GM19099 (cell line): ENCODE results near the gene SCGN.

ENCODE experiments used
- POLR2A ChIP-seq: IDR thresholded peaks from 3 replicates; pipeline ENCODE4 v1.6.1; 2011; ENCODE audit warnings: low read depth; ENCODE audit not compliant: insufficient read length; ENCODE audit errors: extremely low read depth

The SCGN gene

DNA sequence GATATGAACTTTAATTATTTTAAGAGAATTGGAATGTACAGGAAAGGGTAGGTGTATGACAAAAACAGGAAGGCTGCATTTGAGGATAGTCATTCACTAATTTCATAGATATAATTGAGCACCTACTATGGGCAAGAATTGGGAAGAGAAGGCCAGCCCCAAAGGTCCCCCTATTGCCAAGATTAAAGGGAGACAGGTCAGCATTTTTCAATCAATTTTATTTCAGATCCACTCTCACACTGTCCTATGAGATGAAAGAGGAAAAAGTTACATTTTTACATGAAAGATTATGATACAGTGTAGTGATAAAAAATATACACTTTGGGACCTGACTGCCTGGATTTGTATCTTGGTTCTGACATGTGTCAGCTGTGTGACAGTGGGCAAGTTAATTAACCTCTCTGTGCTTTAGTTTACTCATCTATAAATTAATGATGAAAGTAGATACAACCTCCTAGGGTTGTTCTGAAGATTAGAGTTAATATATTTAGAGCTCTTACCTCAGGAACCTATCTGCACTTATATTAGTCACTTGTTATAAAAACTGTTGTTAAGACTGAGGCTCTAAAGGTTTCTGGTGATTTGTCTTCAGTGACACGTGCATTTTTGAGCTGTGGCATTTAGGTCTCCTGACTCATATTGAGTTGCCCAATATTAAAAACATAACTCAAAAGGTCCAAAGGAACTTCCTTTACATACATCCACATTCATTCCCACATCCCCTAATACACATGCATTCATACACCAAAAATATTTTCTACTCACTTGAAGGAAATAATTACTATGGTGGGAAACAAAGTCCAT, 45.7 kb downstream of the SCGN start:
- no peak for TF ChIP-seq POLR2A

GRCh38 chr6:25698631-25699030, 46.6 kb downstream of the SCGN start:
- TF ChIP-seq POLR2A: no peak

- no peak for TF ChIP-seq POLR2A
Observed at GRCh38 chr6:25699649-25700048, 47.6 kb downstream of the SCGN start.

DNA sequence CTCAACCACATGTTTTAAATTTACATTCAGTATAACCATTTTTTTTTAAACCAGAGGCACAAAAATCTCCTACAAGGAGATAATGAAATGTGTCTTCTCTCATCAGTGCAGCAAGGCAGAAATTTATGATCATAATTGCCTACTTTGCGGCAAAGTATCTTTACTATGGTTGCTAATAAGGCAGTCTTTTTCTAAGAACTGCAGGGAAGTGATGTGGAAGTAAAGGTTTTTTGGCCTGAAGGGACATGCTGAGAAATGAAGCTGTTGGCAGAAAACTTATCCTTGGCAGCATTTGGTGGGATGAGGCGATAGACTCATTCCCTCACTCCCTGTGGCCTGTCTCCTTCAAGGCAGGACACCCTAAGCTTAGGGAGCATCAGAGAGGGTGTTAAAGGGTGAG, 48.7 kb downstream of the SCGN start:
- no peak for TF ChIP-seq POLR2A

- no peak for TF ChIP-seq POLR2A
Observed at GRCh38 chr6:25701807-25702206, 49.8 kb downstream of the SCGN start.

GRCh38 chr6:25703005-25703404, 51.0 kb downstream of the SCGN start:
- TF ChIP-seq POLR2A: no peak

- no peak for TF ChIP-seq POLR2A
Observed at GRCh38 chr6:25704001-25704400, 52.0 kb downstream of the SCGN start.

- TF ChIP-seq POLR2A: no peak
Observed at GRCh38 chr6:25706314-25707014, 54.4 kb downstream of the SCGN start.

DNA sequence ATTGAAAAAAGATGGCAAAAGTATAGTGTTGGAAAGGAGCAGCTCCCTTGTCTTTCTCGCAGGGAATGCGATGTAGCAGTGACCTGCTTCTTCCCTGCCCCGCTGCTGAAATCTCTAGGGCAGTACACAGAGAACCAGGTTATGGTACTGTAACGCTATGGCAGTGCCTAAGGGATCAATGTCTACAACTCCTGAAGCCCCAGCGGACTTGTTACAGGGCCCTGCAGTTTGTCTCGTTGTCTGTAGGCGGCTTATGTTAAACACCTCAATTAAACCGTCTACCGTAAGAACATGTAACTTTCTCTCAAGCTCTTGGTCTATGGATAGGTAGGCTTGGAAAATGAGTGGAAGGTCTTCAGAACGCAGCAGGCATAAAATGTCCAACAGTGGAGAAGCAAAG, 57.7 kb downstream of the SCGN start:
- TF ChIP-seq POLR2A: no peak

DNA sequence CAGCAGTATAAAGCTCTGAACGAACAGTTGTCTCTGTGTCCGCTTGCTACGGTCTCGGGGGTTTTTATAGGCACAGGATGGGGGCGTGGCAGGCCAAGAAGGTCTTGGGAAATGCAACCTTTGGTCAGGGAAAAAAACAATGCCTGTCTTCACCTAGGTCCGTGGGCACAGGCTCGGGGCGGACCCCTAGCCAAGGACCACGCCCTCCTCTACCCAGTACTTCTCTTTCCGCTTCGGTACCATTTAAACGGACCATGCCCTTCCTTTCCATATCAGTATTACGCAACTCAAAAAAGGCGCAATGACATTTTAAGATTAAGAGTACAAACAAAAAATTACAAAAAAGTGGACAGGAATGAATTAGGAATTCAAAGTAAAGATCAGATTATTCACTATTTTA, 58.3 kb downstream of the SCGN start:
- TF ChIP-seq POLR2A: no peak

DNA sequence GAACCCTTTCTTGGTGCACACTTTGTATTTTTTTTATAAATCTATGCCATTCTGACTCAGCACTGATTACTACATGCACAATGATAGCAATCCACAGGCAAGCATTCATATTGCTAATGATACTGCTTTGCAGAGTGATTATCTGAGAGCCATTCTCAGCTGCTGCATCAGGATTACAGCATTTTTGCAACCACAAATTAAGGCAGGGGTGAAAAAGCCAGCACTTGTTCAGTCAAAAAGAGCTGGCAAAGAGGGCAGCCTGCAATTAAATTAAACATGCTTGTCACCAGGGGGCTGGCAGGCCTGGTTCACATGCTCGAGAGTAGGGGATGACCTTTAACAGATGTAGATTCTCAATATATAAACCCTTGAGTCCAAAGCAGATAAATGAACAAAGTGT, 61.8 kb downstream of the SCGN start:
- no peak for TF ChIP-seq POLR2A

DNA sequence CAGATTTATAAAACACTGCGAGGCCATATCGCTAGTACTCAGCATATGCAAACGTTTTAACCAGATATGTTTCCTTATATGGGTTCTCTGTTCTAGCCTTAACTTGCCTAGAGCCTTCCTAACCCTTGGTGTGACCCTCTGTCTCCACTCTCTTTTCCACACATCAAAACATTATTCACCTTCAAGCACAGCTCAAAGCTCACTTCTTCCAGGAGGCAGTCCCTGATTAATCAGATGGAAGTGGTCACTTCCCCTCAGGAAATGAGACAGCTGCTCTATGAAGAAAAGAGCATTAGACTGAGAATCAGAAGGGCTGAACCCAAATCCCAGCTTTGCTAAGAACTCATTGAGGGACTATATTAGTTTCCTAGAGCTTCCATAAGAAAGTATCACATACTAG, 62.8 kb downstream of the SCGN start:
- TF ChIP-seq POLR2A: no peak

DNA sequence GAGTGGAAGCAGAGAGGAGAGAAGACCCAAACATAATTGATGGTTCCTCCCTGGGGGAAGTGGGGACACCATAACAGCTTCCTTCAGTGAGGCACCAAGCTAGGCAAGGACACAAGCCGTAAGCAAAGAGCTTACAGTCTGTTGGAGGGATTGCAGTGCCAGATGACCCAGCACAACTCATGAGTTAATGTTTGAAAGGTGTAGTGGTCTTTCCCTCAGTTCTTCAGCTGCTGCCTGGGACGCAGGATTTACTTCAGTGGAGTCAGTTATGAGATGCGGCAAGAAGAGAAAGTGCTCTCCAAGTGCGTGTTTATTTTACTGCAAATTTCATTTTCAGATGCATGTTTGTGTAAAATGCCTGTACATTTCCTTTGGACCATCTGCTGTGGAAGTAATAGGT, 63.8 kb downstream of the SCGN start:
- TF ChIP-seq POLR2A: no peak

- TF ChIP-seq POLR2A: no peak
Observed at GRCh38 chr6:25717866-25718740, 66.1 kb downstream of the SCGN start.

- no peak for TF ChIP-seq POLR2A
Observed at GRCh38 chr6:25726122-25726911, 74.3 kb downstream of the SCGN start.
